COLO668 (cell line): Measurements from ENCODE around the gene SLC29A3.
A peak's percentile ranks its signal among the peaks of the same experiment; 100 is the strongest.

Experiments used
- DNase-seq: peaks from one replicate; lab custom pipeline; 2025; ENCODE audit not compliant: unreplicated experiment; lab: John Stamatoyannopoulos, UW

SLC29A3 gene

GRCh38 chr10:71366690-71367089, 47.6 kb downstream of the SLC29A3 start:
- DNase-seq: no peak

- DNase-seq: no peak
Observed at GRCh38 chr10:71367271-71367670, 48.2 kb downstream of the SLC29A3 start.

GRCh38 chr10:71368176-71368575, 49.1 kb downstream of the SLC29A3 start:
- no peak for DNase-seq

GRCh38 chr10:71368643-71369042, 49.6 kb downstream of the SLC29A3 start:
- DNase-seq: no peak

GRCh38 chr10:71369602-71370001, 50.5 kb downstream of the SLC29A3 start:
- no peak for DNase-seq

- DNase-seq: no peak
Observed at GRCh38 chr10:71370031-71370430, 51.0 kb downstream of the SLC29A3 start.

GRCh38 chr10:71371750-71372166, 52.7 kb downstream of the SLC29A3 start:
- DNase-seq: no peak

- DNase-seq: no peak
Observed at GRCh38 chr10:71372882-71373495, 53.9 kb downstream of the SLC29A3 start.

GRCh38 chr10:71374481-71375233, 55.6 kb downstream of the SLC29A3 start:
- no peak for DNase-seq

- no peak for DNase-seq
Observed at GRCh38 chr10:71375952-71376351, 56.9 kb downstream of the SLC29A3 start.

GRCh38 chr10:71378336-71379117, 59.5 kb downstream of the SLC29A3 start:
- DNase-seq: no peak

GRCh38 chr10:71379118-71379766, 60.2 kb downstream of the SLC29A3 start:
- no peak for DNase-seq

GRCh38 chr10:71380841-71381240, 61.8 kb downstream of the SLC29A3 start:
- no peak for DNase-seq

- no peak for DNase-seq
Observed at GRCh38 chr10:71381611-71382010, 62.6 kb downstream of the SLC29A3 start.

GRCh38 chr10:71382028-71382427, 63.0 kb downstream of the SLC29A3 start:
- DNase-seq: no peak

GRCh38 chr10:71382757-71383156, 63.7 kb downstream of the SLC29A3 start:
- no peak for DNase-seq

GRCh38 chr10:71383972-71384687, 65.1 kb downstream of the SLC29A3 start:
- peak; percentile 41 for DNase-seq

- DNase-seq: no peak
Observed at GRCh38 chr10:71388171-71388570, 69.1 kb downstream of the SLC29A3 start.

- no peak for DNase-seq
Observed at GRCh38 chr10:71388583-71389310, 69.7 kb downstream of the SLC29A3 start.
